Measurements from ENCODE around the gene ENAH. TPM values are rescaled to one million over a fixed set of nuclear protein-coding genes. Genes with fewer than 3 reads are reported as not detected.

The ENAH gene
- polyA plus RNA-seq, 1 experiment = 121 TPM

- POLR2A ChIA-PET = no interaction called here
Observed at GRCh38 chr1:225685476-225686176, 32.7 kb upstream of the ENAH start.

GRCh38 chr1:225684741-225685140 lies 31.8 kb upstream of the ENAH start:
- H3K9me3 ChIP-seq (ENCODE audit: control insufficient read depth, insufficient read depth, low read length) = no peaks in the 10 kb centered on the region
- TF ChIP-seq CTCF (IDR thresholded peaks at IDR 0.05; ENCODE audit: low read depth, low read length) = no peak
- no peak overlapping the region for H3K27ac ChIP-seq (ENCODE audit: low read depth, low read length)
- no peak overlapping the region for H3K4me3 ChIP-seq (ENCODE audit: low read depth, low read length)
- DNase-seq (ENCODE audit: low read depth, low spot score) = no peak
- ChIA-PET CTCF (no interaction called here), POLR2A (no interaction called here)
- H3K27me3 ChIP-seq (ENCODE audit: control insufficient read depth, insufficient read depth, low read length) = no peaks in the 10 kb centered on the region

More at GRCh38 chr1:225685476-225686176, 32.7 kb upstream of the ENAH start:
- CTCF ChIA-PET = no interaction called here
- Histone ChIP-seq H3K27me3 (ENCODE audit: control insufficient read depth, insufficient read depth, low read length) (no peaks in the 10 kb centered on the region), H3K27ac (ENCODE audit: low read depth, low read length) (no peak overlapping the region), H3K4me3 (ENCODE audit: low read depth, low read length) (no peak overlapping the region), H3K9me3 (ENCODE audit: control insufficient read depth, insufficient read depth, low read length) (no peaks in the 10 kb centered on the region)
- TF ChIP-seq CTCF (IDR thresholded peaks at IDR 0.05; ENCODE audit: low read depth, low read length) = no peak
- no peak for DNase-seq (ENCODE audit: low read depth, low spot score)

GRCh38 chr1:225681231-225681630 lies 28.3 kb upstream of the ENAH start:
- no peak for DNase-seq (ENCODE audit: low read depth, low spot score)
- no peak overlapping the region for H3K27ac ChIP-seq (ENCODE audit: low read depth, low read length)
- no peak for TF ChIP-seq CTCF (IDR thresholded peaks at IDR 0.05; ENCODE audit: low read depth, low read length)
- H3K9me3 ChIP-seq (ENCODE audit: control insufficient read depth, insufficient read depth, low read length) = no peaks in the 10 kb centered on the region; the same call in 1 of the 2 replicates
- no peaks in the 10 kb centered on the region for H3K27me3 ChIP-seq (ENCODE audit: control insufficient read depth, insufficient read depth, low read length)
- no peak overlapping the region for H3K4me3 ChIP-seq (ENCODE audit: low read depth, low read length)
- ChIA-PET POLR2A (no interaction called here), CTCF (no interaction called here)

GRCh38 chr1:225678545-225678944 lies 25.6 kb upstream of the ENAH start:
- no peaks in the 10 kb centered on the region for H3K27me3 ChIP-seq (ENCODE audit: control insufficient read depth, insufficient read depth, low read length)
- TF ChIP-seq CTCF (IDR thresholded peaks at IDR 0.05; ENCODE audit: low read depth, low read length) = no peak
- no peak overlapping the region for H3K4me3 ChIP-seq (ENCODE audit: low read depth, low read length)
- DNase-seq (ENCODE audit: low read depth, low spot score) = no peak
- ChIA-PET POLR2A (no interaction called here), CTCF (no interaction called here)
- no peaks in the 10 kb centered on the region; the same call in 1 of the 2 replicates for H3K9me3 ChIP-seq (ENCODE audit: control insufficient read depth, insufficient read depth, low read length)
- no peak overlapping the region for H3K27ac ChIP-seq (ENCODE audit: low read depth, low read length)

- POLR2A ChIA-PET = no interaction called here
- no peaks in the 10 kb centered on the region; the same call in 1 of the 2 replicates for H3K9me3 ChIP-seq (ENCODE audit: control insufficient read depth, insufficient read depth, low read length)
- no peak overlapping the region for H3K27ac ChIP-seq (ENCODE audit: low read depth, low read length)
- TF ChIP-seq CTCF (IDR thresholded peaks at IDR 0.05; ENCODE audit: low read depth, low read length) = no peak
- CTCF ChIA-PET = no interaction called here
- no peak overlapping the region for H3K4me3 ChIP-seq (ENCODE audit: low read depth, low read length)
- H3K27me3 ChIP-seq (ENCODE audit: control insufficient read depth, insufficient read depth, low read length) = no peaks in the 10 kb centered on the region
- DNase-seq (ENCODE audit: low read depth, low spot score) = no peak
Observed at GRCh38 chr1:225677350-225678124, 24.6 kb upstream of the ENAH start.

Data from AG04450 (cell line).